ENCODE results near the gene DISC1.

Gene DISC1

DNA sequence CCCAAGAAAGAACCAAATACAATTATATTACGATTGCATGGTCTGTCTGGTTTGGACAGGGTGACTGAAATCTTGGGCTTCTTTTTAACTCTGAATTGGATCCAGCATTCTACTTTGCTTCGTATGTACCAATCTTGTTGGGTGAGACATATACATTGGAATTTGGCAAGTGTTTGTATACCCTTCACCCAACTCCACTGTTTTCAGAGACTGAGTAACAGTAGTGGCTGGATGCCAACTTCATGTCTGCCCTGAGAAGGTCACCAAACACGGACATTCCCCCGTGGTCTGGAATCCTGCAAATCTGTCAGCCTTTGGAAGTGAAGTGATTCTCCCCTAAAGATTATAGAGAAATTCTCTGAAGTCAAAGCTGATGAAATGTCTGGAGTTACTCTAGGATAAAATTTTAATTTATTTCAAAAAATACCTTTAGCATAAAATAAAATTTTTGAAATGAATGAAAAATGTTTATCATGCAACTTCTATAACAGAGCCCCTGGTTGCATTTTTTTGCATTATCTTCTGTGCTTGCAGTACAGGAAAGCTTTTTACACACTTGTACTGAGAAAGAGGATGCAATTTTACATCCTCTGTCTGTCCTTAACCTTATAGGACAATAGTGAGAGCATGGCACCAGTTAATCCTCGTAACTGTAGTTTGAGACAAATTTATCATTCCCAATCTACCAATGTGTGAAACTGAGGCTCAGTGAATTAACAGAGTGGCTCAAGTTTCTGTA, 201.8 kb downstream of the DISC1 start:
- DNase-seq, result peak; percentile 97

DNA sequence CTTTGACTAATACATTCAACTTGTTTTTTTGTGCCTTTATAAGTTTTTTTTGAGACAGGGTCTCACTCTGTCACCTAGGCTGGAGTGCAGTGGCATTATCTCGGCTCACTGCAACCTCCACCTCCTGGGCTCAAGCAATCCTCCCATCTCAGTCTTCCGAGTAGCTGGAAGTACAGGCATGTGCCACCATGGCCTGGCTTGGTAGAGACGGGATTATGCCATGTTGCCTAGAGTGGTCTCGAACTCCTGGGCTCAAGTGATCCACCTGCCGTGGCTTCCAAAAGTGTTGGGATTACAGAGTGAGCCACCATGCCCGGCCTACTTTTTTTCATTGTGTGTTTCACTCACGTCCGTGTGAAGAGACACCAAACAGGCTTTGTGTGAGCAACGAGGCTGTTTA, 202.7 kb downstream of the DISC1 start:
- no peak for DNase-seq

DNA sequence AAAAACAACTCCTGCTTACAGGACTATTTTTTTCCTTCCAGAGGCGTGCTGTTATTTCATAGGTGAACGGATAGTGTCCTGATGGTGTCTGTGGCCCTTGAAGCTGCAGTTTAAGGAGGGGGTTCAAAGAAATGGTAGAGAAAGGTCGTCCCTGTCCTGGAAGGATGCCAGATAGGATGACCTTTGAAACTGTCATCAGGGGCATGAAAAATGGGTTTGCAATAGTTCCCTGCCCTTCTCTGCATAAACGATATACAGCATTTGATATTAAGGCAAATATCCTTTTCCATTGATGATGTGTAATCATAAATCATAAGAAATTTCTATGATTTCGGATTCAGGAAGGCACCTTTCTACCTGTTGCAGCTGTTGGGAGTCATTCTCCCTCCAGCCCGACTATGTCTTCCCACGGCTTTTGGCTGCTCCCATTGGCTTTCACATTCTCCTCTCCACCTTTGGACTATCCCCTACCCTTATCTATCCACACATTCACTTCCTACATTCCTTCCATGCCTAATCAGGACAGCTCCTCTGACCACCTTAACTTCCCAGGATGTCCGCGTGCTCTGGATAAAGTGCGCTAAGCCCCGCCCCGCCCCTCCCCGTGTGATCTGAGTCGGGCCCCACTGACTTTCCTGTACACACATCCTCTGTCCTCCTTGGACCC, 209.8 kb downstream of the DISC1 start:
- DNase-seq, result no peak

DNA sequence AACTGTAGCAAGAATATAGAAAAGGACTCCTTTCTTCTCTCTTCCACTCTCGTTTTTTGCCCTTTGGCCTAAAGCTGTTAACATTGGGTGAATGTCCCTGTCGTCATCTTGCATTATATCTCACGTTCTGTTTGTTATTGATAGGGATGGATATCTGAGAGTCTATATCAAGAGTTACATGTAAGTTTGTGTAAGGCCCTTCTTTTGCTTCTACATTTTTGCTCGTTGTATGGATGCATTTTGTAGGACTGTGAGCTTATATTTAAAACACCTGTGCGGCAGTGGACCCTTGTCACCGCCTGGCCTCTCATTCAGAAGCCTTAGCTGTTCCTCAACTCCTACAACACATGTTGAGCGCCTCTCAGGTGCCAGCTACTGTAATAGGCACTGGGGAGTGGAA, 211.9 kb downstream of the DISC1 start:
- no peak for DNase-seq

DNA sequence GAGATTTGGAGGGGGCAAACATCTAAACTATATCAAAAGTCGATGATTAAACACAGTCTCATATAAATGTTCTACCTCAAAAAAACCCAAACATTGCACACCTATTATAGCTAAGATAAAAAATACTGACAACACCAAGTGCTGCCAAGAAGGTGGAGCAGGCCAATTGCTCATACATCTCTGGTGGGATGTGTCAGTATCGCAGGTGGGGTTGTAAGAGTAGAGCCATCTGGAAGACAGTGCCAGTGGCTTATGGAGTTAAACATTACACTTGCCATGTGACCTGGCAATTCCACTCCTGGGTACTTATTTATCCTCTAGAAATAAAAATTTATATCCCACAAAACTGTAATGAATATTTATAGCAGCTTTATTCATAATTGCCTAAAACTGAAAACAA, 213.4 kb downstream of the DISC1 start:
- no peak for DNase-seq

DNA sequence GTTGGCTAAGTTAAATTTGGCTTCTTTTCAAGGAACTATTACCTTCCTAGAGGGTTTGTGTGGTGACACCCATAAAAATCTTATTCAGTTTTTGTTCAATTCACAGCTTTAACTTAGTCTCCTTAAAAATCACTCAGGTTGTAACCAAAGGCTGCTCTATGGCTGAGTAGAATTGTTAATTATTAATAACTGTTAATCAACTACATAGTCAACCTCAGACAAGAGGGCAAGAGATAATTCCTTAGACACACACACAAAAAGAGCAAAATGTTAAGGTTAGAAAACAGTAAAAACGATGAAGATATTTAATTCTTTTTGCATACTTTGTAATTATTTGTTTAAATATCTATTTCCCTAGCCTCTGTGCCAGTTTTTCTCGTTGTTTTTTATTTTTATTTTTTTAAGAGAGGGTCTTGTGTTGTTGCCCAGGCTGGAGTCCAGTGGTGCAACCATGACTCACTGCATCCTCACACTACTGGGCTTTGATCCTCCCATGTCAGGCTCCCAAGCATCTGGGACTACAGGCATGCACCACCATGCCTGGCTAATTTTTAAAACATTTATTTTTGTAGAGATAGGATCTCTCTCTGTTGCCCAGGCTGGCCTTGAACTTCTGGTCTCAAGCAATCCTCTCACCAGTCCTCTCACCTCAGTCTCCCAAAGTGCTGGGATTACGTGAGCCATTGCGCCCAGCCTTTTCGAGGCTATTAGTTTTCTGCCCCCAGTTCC, 215.2 kb downstream of the DISC1 start:
- peak; percentile 50 for DNase-seq

DNA sequence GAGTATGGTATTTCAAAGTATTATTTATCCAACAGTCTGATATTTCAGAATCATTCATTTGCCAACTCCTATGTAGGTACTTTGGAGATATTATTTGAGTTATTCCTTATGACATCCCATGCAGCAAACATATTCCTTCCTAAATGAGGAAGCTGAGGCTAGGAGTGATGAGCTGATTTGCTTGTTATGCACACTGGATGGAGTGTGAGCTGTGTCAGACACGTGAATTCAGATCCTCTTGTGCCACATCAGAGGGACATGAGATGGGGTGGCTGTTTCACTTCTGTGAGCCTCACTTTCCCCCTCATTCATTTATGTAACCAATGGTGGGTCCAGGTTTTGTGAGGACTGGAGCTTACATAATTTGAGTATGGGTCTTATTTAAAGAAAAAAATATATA, 215.9 kb downstream of the DISC1 start:
- DNase-seq, result no peak

DNA sequence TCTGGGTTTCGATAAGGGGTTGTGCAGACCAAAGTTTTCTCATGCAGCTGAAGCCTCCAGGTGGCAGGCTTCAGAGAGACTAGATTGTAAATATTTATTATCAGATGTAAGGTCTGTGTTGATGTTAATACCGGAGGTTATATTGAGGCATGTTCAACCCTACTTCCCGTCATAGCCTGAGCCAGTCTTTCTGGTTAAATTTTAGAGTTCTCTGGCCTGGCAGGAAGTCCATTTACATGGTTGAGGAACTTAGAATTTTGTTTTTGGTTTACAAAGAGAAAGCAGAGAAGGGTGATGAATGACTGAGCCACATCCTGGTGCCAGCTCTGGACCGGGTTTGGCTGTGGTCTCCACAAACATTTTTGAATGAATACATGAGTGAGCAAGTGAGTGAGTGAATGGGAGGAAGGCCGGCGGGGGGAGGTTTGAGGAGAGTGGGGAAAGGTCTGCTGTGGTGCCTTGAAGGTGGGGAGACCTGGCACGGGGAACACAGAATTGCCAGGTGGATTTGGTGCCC, 218.5 kb downstream of the DISC1 start:
- no peak for DNase-seq

DNA sequence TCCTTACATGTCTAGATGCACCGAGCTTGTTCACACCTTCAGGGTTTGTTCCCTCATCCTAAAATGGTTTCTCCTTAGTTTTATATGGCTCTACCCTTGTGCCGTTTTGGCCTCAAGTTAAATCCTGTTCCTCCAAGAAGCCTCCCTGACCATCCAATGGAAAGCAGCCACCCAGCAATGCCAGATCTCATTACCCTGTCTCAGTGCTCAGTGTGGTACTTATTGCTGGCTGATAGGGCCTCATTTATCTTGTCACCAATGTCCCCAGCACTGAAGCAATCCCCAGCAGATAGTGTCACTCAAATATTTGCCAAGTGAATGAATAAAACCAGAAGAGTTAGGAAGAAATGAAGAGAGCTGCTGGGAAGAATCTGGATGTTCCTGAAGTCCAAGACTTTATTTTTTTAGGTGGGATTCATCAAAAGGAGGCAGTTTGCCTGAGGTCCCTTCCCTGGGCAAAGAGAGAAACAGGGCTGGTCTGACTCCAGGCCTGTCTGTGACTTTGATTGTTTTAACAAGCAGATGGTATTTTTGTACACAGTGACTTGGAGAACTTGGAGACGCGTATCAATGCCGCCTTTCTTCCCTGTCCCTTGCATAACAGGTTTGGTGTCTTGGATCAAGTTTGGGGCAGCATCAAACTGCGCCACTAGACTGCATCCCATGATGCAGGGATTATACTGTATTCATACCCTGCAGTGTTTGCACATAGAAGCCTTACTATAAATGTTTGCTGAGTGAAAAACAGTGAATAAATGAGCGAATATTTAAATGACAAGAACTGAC, 221.2 kb downstream of the DISC1 start:
- DNase-seq, result no peak

DNA sequence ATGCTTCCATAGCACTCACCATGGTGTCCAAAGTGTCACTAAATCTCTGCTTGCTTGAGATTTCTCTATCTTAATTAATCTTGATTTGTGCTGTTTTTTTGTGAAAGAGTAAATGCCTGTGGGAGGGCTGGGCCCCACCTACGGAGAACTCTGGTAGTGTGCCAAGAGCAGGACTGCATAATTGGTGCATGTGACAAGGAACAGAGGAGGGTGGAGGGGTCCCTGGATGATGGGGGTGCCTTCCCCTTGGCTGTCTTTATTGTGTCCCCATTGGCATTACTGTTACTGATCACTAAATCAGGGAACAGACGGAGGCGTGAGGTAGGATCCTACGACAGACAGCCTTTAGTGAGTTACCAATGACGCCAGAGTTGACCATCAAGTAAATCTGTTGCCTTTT, 223.4 kb downstream of the DISC1 start:
- no peak for DNase-seq

DNA sequence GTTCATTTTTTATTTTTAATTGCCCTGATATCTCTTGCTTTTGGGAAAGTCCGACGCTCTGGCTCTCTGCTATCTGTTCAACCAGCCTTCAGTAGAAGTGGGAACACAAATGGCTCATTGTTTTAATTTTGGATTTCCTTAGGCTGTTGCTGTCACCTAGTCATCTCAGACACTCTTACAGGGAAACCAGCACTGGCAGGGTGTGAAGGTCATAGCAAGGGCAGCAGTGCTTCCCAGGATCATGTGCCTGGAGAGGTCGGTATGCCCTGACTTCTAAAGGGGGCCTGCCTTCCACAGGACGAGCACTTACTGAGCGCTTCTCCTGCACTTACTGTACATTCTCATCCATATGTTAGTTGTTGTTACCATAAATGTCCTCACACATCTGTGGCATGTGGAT, 224.2 kb downstream of the DISC1 start:
- DNase-seq, result no peak

DNA sequence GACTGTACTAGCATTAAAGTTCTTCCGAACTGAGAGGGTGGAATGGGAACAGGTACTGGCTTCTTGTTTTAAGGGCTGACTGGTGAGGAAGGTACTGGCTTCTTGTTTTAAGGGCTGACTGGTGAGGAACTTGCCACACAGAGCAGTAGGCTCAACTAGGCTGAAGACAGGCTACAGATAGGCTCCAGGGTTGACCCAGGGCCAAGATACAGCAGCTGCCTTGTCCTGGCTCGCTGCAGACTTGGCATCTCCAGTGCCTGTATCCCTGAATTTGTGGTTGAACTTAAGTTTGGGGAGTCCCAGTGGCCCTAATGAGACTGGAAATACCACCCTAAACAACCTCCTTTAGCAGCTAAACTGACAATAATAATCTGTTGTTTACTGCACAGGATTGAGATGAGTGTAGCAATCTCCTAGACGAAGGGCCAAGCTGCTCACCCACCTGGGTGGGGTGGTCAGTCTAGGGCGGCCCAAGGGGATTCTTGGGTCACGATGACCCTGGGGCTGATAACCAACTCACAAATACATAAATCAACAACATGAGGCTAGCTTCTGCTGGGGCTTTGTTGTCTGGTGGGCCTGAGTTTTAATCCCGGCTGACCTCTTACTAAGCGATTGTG, 227.1 kb downstream of the DISC1 start:
- no peak for DNase-seq

DNA sequence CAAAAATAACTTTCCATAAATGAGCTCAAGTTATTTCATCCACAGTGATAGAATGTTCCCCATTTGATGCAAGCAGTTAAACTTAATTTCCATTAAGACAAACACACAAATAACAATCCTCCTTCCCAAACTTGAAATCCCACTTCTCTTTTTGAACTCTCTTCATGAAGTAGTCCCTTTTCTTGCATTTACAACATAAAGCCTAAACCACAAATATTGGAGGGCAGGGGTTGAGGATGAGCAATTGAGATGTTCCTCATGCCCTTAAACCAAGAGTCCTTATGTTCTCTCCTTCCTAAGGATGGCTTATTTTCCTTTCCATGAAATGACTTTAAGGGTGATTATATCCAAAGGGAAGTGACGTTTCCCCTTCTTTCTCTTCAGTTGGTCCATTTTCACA, 228.8 kb downstream of the DISC1 start:
- DNase-seq, result no peak

DNA sequence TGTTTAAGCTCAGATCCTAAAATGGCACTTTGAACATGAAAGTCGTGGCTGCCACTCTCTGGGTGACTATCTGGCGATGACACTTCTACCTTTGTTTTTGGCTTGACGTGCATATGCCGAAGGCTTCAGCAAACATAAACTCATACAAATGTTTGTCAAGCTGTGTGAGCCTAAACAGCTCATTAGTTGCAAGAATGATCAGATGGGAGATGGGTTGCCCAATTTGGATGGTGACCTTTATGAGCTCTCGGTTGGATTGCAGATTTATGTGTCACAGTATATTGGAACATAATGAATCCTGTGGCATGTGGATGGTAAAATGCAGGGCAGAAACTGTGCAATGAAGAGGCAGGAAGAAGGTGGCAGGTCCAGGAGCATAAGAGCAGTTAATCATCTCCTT, 229.3 kb downstream of the DISC1 start:
- DNase-seq, result no peak

DNA sequence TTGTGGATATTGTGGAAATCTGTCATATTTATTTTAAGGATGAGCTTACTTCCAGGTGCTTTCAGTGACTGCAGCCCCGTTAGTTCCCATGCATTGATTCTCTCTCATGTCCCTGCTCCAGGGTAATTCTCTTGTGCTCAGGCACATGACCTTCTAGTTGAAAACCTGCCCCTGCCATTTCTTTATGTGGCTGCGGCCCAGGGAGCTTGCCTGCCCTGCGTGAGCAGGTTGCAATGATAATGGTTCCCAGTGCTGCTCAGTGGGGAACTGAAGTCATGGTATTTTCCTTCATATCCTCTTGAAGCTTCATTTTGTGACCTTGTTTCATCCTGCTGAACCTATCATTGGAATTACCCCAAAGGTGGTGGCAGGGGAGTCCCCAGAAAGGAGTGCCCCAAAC, 229.8 kb downstream of the DISC1 start:
- no peak for DNase-seq

DNA sequence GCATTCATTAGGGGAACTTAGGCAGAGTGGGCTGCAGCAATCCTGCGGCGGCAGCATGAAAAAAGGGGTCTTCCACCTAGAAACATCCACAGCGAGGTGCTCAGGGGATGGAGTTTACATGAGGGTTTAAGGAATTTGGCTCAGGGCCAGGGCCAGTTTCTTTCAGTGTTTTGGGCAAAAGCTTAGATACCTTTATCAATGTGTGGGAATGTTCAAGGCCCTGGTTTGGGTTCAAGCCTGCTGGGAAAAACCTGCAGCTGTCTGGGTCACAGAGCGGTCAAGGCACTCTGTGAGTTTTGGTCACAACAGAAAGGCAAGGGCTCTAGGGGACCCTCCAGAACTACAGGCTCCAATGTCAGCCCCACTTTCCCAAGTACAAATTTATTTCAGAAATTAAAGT, 230.3 kb downstream of the DISC1 start:
- no peak for DNase-seq

DNA sequence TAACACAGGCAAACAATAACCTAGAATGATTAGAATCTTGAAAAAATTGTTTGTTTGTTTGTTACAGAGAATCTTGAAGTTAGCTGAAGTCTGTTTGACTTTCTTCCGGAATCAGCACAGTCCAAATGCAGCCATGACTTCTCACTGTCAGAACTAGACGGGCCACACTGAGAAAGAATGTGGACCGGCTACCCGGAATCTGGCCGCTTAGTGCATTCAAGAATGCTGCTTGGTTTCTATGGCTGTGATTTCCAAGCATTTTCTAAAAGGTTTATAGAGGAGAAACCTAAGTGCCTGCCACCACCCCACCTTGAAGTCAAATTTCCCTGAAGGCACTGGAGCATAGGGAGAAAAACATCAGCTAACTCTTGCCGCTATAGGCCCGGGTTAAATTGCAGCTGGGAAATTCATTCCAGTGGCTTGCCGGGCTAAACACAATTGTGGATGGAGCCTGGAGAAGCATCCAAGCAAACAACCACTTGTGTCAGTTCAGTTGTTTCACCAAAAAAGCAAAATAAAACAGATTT, 231.1 kb downstream of the DISC1 start:
- no peak for DNase-seq

DNA sequence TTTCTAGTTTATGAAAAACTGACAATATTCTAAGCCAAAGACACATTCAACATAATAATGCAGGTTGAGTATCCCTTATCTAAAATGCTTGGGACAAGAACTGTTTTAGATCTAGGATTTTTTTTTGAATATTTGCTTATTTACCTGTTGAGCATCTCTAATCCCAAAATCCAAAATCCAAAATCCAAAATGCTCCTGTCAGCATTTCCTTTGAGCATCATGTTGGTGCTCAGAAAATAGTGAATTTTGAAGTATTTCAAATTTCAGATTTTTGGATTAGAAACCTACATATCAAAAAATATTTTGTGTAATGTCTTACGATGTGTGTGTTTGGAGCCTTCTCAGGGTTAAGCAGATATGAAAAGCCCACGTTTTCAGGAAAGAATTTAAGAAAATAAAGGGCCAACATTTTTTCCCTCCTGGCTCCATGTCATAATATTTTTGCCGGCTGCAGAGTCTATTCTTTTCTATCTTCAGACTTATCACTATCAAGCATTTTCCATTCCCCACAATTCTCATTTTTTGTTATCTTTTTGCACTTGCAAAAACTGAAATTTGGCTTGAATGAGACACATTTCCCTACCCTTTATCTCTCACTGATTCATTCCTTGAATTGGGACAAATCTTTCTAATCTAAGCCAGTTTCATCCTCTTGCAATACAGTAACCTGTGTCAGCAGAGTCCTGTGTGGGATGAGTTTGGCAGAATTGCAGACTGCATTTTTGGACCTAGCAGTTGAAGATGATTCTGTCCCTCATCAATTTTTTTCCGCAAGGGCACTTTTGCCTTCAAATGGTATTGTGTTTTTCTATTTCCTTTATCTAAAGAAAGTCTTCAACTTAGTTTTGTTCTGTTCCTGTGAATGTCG, 233.9 kb downstream of the DISC1 start:
- no peak for DNase-seq

DNA sequence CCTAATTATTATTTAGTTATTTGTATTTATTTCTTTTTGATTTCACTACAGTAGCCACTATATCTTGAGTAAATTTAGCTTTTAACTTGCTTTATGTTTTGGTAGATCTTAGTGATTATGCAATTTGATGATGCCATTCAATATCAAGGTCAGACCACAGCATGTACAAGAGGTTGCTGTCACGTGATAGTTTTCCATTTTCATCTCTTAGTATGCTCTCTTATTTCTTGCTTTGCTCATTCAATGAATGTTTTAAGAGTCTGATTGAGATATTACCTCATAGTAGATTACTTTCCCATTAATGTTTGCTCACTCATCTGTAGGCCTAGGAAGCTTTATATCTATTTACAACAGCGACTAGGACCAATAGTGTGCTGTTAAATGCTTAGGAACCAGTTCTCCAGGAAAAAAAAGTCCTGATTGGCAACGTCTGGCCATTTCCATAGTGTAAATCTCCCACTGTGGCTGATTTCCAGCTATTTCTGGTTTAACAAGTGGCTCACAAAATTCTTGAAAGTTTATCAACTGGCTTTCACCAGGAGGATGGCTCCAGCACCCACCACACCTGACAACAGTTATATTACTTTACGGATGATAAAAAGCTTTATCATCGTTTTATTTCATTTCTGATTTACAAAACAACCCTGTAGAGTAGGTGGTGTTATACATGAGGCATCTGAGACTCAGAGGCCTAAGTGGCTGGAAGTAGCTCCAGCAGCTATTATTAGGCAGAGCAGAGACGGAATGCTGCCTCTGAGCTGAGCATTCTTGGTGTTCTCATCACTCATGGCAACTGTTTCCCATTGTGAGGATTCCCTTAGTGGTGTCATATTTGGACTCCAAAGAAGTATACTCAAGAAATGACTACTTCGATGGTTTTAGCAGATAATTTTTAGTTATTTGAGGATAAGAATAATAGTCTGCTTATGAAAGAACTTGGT, 235.2 kb downstream of the DISC1 start:
- no peak for DNase-seq

DNA sequence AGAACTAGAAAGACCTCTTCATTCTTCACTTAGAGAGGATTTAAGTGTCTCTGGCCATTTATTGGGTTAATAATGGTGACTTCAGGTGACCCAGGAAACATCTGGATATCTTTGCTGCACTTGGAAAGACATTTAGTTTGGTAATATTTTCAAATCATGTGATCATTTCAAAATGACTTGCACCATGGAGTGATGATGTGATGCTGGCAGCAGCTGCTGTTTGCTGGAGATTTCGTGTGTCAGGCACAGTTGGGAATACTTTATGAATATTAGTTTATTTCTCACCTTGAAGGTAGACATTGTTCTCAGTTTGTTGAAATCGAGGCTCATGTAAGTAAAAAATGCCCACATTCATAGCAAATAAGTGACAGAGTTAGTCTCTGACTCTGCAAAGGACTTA, 236.0 kb downstream of the DISC1 start:
- DNase-seq, result no peak
